ENCODE results near the gene SCT. TPM values are rescaled to one million over a fixed set of nuclear protein-coding genes. Genes with fewer than 3 reads are reported as not detected.

The SCT gene
- total and polyA plus RNA-seq, 2 of the 4 experiments (the other 2 are of a cell fraction) = not detected

DNA sequence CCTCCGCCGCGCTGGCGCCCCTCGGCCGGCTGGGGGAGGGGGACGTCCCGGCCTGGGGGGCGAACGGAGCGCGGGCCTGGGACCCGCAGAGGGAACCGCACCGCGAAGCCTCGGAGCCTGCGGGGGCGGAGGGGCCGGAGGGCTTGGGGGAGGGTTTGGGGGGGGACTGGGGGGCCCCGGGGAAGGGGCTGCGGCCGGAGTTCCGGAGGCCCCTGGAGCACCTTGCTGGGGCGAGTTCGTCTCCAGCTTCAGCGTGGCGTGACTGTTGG lies 261 bp upstream of the SCT start:
- intact Hi-C loops (cut with micrococcal nuclease) = no loop called here
- Histone ChIP-seq H2AK9ac (replicated peaks; ENCODE audit: low read depth, low read length, poor library complexity) (no peak overlapping the region), H3K56ac (ENCODE audit: extremely low read depth, insufficient read depth, low read length) (no peak overlapping the region), H3K9me1 (ENCODE audit: insufficient read depth, low read length) (peaks cover 5% of the 10 kb centered on the region; the same call in 1 of the 2 replicates), H2BK20ac (ENCODE audit: low read depth, low read length) (no peak overlapping the region), H3K9ac (ENCODE audit: low read depth, low read length) (no peak overlapping the region), H2BK5ac (ENCODE audit: low read depth, low read length, poor library complexity, severe bottlenecking) (no peak overlapping the region), H2BK120ac (ENCODE audit: low read depth, low read length) (no peak overlapping the region), H3K4me1 (ENCODE audit: control insufficient read depth, insufficient read depth, low read length) (peaks cover 4% of the 10 kb centered on the region; the same call in 1 of the 2 replicates), H3K27ac (ENCODE audit: insufficient read depth, low read length) (no peak overlapping the region), H3K27me3 (ENCODE audit: control insufficient read depth, insufficient read depth, low read length) (peaks cover 2% of the 10 kb centered on the region; the same call in 1 of the 2 replicates), H2AK5ac (ENCODE audit: low read depth, low read length) (no peak overlapping the region), H3K79me1 (ENCODE audit: low read depth in 1 of 2, low read length in 2 of 2) (no peaks in the 10 kb centered on the region), H4K8ac (ENCODE audit: low read depth in 2 of 2, low read length in 2 of 2) (no peak overlapping the region), H2AFZ (replicated peaks; ENCODE audit: low read length, poor library complexity) (no peak overlapping the region), H4K20me1 (ENCODE audit: insufficient read depth, low read length) (peaks cover 6% of the 10 kb centered on the region; the same call in 1 of the 2 replicates), H3K23ac (ENCODE audit: low read depth, low read length) (no peak overlapping the region), H3K4ac (ENCODE audit: low read depth, low read length) (no peak overlapping the region), H4K5ac (ENCODE audit: low read depth, low read length) (no peak overlapping the region), H4K91ac (ENCODE audit: insufficient read depth, low read depth, low read length) (no peak overlapping the region), H3K36me3 (ENCODE audit: control insufficient read depth, insufficient read depth, low read length) (peaks cover 2% of the 10 kb centered on the region; the same call in 1 of the 2 replicates), H3K9me3 (ENCODE audit: control insufficient read depth, insufficient read depth, low read length) (no peaks in the 10 kb centered on the region), H2BK15ac (ENCODE audit: low read depth, low read length) (no peak overlapping the region), H3K4me2 (ENCODE audit: low read depth, low read length) (no peak overlapping the region), H3K18ac (ENCODE audit: low read depth, low read length) (no peak overlapping the region), H3K14ac (replicated peaks; ENCODE audit: low read depth, low read length) (no peak overlapping the region), H3K4me3 (ENCODE audit: insufficient read depth, low read depth, low read length) (no peak overlapping the region)
- WGBS, 2 experiments (ENCODE audit: extremely low coverage in 2 of 2, insufficient read length in 1 of 2) = 70% methylated on average over 2 of the region's 28 CpGs; no CpG with 5 or more reads in 1 of the 2 experiments
- ATAC-seq (ENCODE audit: low read depth) (no peak), DNase-seq (no peak)
- dilution Hi-C loops (cut with HindIII; ENCODE audit: low sequenced_read_pairs, unreplicated experiment) = no loop called here
- ChIA-PET POLR2A (ENCODE audit: unreplicated experiment) (no interaction called here), CTCF (no interaction called here)
- no peak for TF ChIP-seq RFX5 (IDR thresholded peaks at IDR 0.05; ENCODE audit: low read depth, low read length)
- TF ChIP-seq MAFK (IDR thresholded peaks at IDR 0.05; ENCODE audit: low read depth, low read length) = no peak
- TF ChIP-seq FOS (IDR thresholded peaks at IDR 0.05; ENCODE audit: low read depth, low read length) = no peak
- no peak for TF ChIP-seq NFE2L2 (IDR thresholded peaks at IDR 0.05; ENCODE audit: low read depth, low read length)
- no peak for TF ChIP-seq ELK1 (IDR thresholded peaks at IDR 0.05; ENCODE audit: borderline replicate concordance, low read depth, low read length)
- TF ChIP-seq, protein P1, sequence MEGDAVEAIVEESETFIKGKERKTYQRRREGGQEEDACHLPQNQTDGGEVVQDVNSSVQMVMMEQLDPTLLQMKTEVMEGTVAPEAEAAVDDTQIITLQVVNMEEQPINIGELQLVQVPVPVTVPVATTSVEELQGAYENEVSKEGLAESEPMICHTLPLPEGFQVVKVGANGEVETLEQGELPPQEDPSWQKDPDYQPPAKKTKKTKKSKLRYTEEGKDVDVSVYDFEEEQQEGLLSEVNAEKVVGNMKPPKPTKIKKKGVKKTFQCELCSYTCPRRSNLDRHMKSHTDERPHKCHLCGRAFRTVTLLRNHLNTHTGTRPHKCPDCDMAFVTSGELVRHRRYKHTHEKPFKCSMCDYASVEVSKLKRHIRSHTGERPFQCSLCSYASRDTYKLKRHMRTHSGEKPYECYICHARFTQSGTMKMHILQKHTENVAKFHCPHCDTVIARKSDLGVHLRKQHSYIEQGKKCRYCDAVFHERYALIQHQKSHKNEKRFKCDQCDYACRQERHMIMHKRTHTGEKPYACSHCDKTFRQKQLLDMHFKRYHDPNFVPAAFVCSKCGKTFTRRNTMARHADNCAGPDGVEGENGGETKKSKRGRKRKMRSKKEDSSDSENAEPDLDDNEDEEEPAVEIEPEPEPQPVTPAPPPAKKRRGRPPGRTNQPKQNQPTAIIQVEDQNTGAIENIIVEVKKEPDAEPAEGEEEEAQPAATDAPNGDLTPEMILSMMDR (conservative IDR thresholded peaks at IDR 0.05; ENCODE audit: low read depth, low read length) = no peak
- no peak for TF ChIP-seq MAZ (IDR thresholded peaks at IDR 0.05; ENCODE audit: borderline replicate concordance, low read depth, low read length)
- no peak for TF ChIP-seq CEBPB (IDR thresholded peaks at IDR 0.05; ENCODE audit: low read depth, low read length)
- TF ChIP-seq SMC3 (IDR thresholded peaks at IDR 0.05; ENCODE audit: low read depth, low read length) = no peak
- TF ChIP-seq USF2 (IDR thresholded peaks at IDR 0.05; ENCODE audit: low read depth, low read length) = no peak
- no peak for TF ChIP-seq CHD1 (IDR thresholded peaks at IDR 0.05; ENCODE audit: low read depth, low read length)
- TF ChIP-seq BHLHE40 (IDR thresholded peaks at IDR 0.05; ENCODE audit: low read depth, low read length) = no peak
- no peak for TF ChIP-seq MXI1 (IDR thresholded peaks at IDR 0.05; ENCODE audit: borderline replicate concordance, low read depth, low read length)
- no peak for TF ChIP-seq RAD21 (IDR thresholded peaks at IDR 0.05; ENCODE audit: low read length)
- TF ChIP-seq POLR2A (IDR thresholded peaks at IDR 0.05; ENCODE audit: low read depth, low read length) = no peak
- TF ChIP-seq RCOR1 (IDR thresholded peaks at IDR 0.05; ENCODE audit: insufficient replicate concordance, low read length) = no peak
- no TSS peak for BruUV-seq (replicated peaks)
- in situ Hi-C loops (cut with MboI; ENCODE audit: low sequenced_read_pairs) = no loop called here

Measured in IMR-90 (cell line).